ENCODE data around the gene VWA8.

DNA sequence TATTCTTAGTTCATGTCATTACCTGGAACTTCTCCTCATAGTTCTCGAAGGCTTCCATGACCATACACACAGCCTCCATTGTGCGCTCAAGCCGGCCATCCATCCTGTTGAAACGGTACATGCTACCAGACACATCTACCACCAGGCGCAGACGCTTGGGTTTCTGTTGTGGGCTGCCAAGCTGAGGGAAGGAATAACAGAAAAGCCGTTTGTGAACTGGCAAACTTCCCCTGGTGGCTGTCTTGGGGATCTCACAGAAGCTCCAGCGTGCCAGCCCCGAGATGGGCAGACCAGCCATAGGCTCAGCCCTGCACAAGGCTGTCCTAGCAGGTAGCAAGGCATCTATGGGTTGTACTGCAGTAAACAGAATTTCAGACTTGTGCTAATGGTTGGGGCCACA lies 373.4 kb downstream of the VWA8 start:
- TF ChIP-seq CTCF (IDR thresholded peaks at IDR 0.05; ENCODE audit: low read depth, low read length, poor library complexity, severe bottlenecking) (peak; percentile 34), EZH2phosphoT487 (IDR thresholded peaks at IDR 0.05; ENCODE audit: borderline replicate concordance, low read length) (no peak)
